Measurements from ENCODE around the gene SYT15.

The SYT15 gene

DNA sequence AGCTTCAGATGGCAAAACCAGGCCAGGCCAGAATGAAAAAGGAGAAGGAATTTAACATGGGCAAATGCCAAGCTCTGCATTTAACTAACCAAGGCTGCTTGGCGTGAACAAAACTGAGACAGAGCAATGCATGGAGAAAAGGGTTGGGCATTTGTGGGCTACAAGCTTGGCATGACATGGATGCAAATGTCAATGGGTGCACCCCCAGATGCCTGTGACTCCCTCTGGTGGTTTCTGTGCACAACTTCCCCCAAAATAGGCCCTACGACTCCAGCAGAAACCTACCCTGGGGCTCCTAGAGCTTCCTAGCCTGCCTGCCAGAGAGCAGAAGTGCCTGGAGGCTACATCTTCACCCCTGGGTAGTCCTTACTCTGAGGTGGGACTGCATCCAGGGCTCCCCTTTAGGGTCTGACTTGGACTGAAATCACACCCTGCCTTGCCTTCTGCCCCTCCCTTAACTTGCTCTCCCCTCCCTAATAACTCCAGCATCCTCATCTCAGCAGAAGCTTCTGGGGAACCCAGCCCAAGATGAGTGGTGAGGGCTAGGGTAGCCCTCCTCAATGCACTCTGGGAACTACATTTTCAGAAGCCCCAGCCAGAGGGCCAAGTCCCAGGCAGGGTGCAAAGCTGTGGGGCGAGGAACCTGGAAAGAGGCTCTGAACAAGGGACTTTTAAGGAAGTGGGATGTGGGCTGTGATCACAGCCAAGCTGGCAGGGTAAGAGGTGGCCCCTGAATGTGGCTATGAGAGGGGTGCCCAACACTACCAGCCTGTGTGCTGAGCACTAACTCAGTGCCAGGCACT, 33.7 kb upstream of the SYT15 start:
- no peak for DNase-seq (ENCODE audit: low read depth)

DNA sequence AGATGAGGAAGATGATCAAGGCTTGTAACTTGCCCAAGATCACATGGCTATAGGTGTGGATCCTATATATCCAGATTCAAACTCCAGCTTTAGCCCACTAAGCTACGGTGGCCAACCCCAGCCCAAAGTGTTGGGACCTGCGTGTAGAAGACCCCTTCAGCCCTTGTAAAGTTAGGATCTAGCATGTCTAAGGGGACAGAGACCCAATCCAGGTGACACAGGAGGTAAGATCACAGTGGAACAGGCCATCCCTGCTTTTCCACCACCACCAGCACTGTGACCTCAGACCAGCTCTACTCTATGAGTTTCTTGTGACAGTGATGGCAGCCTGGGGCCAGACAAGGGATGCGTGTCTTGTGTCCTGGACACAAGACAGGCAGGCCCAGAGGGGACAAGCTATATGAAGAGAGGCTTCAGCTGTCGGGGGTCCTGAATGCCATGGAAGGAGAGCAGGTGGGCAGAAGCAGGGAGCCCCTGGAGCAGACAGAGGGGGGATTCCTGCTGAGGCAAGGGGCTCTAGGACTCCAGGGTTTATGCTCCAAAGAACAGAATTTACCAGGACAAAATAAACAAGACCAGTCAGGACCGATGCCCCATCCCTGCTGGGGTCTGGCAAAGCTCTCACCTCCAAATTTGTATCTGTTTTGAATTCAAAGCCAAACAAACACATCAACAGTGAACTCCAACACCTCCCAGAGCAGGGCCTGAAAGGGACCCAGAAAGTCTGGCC, 32.9 kb upstream of the SYT15 start:
- DNase-seq (ENCODE audit: low read depth): no peak

DNA sequence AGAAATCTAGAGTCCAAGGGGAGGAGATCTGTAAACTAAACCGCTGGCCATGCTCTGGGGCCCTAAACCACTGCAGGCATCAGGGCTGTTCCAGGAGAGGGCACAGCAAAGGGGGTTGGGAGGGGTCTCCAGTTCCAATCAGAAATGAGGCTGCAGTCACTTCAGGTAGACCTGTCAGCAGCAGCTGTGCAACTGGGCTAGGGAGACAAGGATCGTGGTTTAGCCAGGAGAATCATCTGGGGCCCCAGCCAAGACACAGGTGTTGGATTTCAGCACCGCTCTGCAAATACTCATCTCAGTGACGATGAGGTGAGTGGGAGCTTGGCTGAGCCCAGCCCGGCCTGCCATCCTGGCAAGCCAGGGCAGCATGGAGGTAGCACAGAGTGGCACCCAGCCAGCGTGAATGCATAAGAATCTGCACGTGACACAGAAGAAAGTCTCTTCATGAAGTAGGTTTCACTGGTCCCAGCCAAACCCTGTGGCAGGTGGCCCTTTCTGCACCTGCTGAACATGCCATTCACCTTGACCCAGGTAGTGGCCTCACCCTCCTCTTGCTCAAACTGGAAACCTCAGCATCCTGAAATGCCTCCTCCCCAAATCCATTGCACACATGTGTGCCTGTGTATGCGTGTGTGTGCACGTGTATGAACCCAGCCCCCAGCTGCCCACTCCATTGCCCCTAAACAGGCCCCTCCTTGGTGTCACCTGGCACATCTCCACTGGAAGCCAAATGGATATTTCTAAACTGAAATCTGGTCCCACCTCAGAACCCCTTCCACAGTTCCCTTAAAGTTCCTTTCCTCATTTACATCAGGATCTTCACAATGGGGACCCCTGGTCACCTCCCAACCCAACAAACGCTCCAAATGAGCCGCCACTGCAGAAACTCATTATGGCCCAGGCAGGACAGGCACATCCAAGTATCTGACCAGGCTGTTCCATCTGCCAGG, 32.1 kb upstream of the SYT15 start:
- no peak for DNase-seq (ENCODE audit: low read depth)

DNA sequence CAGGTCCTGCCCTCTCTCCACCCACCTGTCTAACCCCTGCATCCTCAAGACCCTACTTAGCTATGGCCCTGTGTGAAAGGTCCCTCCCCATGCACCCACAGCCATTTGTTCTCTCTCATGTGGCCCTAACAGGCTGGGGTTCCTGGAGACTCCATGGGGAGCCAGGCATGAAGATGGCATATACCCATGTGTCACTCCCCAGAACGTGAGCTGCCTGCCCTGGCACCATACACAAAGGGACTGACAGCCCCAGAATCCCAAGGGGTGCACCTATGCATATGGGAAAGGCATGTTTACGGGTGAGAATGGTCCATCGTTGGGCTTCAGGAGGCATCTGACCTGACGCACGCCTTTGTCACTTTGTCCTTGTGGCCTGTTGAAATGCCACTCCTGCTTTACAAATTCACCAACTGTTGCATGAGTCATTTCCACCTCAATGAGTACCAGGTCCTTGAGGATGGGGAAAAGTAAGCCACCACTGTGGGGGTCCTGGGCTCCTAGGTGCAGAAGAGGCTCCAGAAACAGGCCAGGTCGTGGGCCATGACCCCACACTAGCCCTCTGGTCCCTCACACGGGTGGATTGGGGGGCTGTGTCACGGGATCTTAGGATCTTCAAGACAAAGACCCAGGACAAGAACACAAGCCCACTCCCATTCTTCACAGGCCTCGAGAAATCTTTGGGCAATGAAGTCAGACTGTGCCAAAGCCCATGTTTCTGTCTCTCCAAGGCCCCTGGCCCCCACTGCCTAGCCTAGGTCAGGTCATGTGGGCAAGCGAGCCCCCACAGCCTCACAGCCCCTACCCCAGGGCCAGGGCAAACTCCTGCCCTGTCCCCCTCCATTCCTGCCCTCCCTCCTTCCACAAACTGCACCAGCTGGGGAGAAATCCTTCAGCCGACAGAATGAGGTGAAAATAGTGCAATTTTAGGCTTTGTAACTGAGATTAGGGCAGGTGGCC, 31.1 kb upstream of the SYT15 start:
- no peak for DNase-seq (ENCODE audit: low read depth)

DNA sequence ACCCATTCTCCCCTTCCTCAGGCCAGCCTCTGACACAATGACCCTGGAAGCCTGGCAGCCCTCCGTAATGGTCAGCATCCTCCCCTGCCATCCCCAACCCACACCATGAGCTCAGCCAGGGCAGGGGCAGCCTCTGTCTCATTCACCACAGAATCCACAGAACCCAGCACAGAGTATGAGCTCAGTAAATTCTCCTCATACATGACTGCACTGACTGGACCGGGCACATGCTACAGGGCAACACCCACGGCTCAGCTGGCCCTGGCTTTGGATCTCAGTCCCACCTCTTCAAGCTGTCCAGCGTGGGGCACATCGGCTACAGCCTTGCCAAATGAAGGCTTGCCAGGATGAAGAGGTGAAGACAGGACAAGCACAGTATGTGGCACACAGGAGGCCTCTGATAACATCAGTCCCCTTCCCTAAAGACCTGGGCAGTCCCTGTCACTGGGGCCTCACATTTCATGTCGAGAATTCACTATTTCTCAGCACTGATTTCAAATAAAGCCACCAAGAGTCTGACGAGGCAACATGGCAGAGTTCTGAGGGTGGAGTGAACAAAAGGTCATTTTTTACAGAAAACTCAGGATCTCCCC, 30.3 kb upstream of the SYT15 start:
- DNase-seq (ENCODE audit: low read depth): no peak

DNA sequence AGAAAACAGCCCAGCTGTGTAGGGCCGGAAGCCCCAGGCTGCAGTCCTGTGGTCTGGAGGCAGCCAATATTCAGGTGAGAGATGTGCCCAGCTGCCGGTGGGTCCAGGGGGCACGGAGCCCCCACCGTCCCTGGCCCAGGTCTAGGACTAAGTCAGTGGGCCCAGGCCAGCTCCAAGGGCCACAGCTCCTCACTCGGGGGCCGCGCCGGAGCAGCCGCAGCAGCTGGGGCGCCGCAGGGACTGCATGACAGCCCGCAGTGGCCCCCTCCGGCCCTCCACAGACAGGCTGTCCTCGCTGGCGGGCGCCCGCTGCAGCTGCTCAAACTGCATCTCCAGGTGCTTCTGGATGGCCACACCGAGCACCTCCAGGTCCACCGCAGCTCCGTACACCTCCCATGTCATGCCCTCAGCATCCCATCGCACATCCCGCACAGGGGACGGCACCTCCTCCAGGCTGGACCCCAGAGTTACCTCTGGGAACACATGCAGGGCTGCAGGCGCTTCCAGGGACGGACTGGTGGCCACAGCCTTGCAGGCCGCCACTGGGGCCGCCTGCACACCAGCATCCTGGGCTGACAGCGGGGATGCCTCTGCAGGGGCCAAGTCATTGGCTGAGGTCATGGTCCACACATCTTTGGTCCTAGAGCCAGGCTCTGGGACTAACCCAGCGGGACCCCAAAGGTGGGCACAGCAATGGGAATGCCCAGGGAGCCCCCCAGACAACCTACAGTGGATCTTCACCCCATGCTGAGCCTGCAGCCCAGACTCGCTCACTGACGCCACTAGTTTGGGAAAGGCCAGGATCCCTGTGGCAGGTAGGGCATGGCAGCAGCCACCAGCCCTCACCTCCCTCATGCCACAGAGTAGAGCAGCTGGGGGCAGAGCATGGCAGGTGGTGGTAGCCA, 29.5 kb upstream of the SYT15 start:
- no peak for DNase-seq (ENCODE audit: low read depth)

DNA sequence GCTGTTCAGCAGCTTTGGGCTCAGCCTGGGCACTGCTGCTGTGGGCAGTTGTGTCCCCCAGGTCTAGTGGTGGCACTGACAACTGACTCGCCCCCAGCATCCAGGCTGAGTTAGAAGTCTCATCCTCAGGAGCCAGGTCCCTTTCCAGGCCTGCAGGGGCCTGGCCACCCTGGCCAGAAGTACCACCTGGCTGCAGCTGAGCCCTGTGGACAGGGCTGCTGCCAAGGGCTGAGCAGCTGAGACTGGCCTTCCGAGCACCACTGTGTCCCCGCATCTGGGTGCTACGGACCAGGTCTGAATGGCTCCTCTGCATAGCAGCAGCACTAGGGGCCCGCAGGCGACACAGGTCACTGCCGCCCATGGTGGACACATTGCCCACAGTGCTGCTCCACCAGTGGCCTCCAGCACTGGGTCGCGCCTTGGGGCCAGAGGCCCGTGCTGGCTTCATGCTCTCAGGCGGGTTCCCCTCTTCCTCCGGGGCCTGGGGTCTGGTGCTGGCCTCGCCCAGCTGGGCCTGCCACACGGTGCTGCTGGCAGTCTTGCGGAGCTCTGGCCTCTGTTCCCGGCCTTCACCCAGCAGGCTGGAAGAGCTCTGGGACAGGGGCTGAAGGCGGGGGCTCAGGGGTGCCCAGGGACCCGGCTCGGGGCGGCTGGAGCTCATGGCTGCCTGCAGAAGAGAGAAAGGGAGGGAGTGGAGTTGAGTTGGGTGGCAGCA, 28.7 kb upstream of the SYT15 start:
- no peak for DNase-seq (ENCODE audit: low read depth)

DNA sequence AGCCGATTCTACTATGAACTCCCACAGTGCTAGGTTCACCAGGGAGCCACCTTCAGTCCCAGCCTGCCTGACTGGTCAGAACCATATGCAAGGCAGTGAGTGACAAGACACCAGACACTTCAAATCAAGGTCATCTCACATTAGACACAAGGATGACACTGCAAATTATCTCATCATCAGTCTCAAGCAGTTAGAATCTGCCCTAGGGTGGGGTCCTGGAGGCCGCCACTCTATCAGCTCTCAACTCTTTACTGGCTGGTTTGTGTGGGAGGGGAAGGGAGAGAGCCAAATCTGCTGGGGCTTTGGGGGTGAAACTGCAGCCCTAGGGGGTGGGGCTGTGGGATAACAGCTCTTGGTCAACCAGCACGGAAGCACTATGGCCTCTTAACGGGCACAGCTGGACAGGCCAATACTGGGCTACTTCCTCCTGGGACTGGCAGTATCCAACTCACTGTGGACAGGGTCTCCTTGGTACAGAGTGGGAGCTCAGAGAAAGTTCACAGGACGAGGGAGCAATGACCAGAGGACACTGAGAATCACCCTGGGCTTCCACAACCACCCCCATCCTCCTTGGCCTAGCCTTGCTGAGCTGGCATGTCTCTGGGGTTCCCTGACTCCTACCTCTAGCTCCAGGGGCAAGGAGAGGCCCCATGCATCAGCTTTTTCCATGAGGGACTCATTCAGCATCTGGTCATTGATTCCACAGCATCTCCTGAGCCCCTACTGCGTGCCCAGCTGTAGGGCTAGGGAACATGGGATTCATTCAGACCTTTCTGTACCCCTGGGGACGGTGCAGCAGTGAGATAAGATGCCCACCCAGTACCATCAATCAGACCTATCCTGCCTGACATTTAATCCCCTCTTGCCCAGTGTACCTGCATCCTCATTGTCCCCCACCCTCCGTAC, 27.9 kb upstream of the SYT15 start:
- peak; percentile 7 for DNase-seq (ENCODE audit: low read depth)

DNA sequence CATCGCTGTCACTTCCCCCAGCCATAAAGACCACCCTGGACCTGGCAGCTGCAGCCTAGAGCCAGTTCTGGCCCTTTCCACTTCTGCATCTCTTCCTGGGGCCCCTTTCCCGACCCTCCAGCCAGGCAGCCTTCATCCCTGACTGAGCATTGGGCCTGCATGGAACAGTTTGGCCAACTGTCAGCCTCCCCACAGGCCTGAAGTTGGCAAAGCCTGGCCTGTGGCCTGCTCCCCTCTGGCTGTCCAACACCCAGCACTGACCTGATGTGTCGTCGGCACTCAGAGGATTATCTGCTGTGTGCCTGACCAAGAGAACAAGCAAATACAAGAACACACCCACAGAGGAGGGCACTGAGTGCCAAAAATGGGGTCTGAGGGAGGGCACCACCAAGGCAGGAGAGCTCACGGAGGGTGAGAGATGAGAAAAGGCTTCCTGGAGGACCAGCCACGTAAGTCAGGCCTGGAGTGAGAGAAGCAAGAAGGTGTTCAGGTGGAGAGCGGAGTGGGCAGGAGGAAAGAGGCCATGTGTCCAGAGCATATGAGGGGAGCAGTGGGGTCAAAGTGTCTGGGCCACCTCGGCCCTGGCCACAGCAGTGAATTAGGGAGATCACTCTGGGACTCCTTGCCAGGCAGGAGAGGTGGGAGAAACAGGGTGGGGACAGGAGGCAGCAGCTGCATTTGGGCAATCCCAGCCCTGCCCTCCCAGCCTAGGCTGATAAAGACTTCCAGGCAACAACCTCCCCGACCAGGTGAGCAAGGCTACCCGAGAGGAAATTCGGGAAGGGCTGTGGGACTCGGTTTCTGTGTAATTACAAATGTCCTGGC, 27.0 kb upstream of the SYT15 start:
- DNase-seq (ENCODE audit: low read depth): no peak

DNA sequence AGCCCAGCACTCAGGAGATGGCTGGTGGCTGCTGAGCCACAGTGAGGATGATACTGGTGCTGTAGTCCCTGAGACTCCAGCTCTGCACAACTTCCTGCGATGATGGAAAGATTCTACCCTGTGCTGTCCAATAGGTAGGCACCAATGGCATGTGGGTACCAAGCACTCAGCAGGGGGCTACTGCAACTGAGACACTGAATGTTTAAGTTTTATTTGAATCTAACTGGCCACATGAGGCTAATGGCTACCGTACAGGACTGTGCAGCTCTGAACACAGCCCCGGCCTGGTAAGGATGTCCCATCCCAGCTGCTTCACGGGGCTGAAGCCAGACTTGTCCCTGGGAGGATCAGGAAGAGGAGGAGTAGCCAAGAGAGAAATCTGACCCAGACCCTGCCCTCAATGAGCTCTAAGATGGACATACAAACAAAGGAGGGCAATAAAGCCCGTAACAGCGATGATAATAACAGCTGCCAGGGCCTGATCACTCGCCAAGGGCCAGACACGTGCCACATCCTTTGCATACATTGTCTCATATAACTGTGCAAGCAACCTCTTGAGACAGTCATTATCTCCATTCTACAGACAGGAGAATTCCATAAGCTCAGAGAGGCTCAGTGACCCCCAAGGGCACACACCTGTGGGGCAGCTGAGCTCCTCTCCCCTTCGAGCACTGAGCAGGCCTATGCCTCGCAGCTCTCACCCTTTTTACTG, 26.2 kb upstream of the SYT15 start:
- DNase-seq (ENCODE audit: low read depth): no peak

DNA sequence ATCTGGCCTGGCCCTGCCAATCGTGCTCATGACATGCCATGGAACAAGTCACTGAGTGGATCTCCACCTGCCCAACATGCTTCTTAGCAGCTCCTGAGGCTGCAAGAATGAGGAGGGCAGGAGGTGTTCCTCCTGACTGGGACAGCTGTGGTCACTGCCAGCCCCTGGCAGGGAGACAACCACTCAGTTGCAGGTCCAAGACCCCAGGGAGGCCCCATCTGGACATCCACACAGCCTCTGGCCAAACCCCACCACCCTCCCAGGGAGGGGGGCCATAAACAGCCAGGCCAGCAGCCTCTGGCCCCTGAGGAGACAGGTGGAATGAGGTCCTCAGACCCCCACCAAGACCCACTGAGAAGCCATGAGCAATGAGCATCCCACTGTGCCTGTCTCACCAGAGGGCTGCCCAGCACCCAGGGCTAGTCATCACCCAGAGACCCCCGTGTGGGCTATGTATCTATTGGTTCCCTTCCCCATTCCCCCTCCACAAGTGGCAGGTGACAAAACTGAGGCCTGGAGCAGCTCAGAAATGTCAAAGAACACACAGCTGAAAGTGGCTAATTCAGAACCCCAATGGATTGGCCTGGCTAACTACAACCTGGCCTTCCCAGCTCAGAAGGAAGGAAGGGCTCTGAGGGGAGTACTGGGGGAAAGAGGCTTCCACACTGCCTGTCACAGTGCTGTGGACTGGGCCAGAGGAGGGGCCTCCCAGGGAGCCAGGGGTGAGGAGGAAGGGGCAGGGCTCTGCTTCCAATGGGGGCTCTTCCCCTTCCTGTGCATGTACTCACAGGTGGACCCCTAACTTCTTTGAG, 25.5 kb upstream of the SYT15 start:
- no peak for DNase-seq (ENCODE audit: low read depth)

DNA sequence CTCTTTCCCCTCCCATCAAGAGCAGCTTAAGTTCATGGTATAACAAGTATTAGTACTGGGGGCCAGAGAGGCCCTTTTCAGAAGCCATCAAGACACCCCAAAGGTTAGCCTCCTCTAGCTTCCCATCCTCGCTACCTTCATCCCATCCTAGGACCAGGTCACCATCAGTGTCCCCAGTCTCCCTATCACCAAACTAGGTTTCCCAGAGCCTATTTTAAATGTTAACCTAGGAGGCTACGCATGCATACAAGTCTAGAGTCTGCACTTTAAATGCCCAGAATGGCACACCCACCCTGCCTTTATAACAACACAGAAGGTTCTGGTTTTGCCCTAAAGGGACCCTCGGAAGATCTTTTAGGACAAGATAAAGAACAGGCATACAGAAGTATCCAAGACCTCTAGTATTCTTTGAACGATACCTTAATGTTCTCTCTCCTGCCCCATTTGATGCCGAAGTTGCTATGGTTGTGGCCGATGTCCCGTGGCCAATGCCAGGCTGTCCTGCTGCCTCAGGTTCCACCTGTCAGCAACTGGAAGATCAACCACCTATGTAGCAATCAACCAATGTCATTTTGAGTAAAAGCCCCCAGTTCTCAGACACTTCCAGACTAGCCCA, 24.7 kb upstream of the SYT15 start:
- no peak for DNase-seq (ENCODE audit: low read depth)

DNA sequence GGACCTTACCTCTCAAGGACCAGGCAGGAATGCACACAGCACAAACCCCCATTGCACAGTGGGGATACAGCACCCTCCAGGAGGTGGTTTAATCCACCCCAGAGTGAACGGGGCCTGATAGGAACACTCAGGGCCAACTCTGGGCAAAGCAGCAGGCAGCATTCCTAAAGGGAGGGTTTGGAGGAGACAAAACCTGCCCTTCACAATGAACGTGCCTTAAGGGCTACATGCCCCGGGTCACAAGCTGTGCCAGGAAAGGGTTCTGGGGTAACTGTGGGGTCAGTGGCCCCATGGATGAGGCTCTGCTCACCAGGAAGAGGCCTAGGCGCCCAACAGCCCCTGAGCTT, 23.6 kb upstream of the SYT15 start:
- no peak for DNase-seq (ENCODE audit: low read depth)

DNA sequence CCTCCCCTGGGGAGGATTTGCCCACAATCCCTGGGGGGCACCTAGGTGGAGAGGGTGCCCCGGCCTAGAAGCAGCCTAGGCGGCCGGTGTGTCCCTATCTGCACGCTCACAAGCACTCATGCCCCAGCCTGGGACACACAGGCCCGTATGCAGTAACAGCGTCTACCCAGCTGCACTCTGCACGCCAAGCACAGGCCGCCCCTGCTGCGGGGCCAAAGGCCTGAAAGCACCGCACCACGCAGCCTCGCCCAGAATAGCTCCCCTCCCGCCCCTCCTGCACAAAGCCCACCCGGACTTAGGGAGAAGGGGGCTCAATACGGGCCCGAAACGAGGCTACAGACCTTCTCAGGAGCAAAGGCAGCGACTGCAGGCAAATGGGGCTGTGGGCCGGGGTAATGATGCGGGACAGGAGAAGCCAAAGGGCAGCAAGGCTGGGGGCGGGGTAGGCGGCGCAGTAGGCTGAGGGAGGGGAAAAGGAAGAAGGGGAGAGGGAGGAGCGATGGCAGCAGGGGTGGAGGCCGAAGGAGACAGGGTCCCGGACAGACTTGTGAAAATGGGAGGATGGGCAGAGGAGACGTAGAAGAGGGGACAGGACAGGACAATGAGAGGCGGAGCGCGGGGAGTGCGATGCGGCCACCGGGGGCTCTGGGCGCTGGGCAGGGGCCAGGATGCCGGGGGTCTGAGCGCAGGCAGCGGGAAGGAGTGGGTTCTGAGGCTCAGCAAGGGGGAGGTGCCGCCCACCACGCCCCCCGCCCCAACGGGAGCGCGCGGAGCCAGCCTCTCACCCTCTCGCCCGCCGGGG, 23.0 kb upstream of the SYT15 start:
- DNase-seq (ENCODE audit: low read depth): no peak

Measured in CMK (cell line).